ENCODE results near the gene CTNNA2.

Gene CTNNA2

GRCh38 chr2:79619442-79619841, 106.6 kb downstream of the CTNNA2 start:
- no peak for DNase-seq

- no peak for DNase-seq
These were observed 107.1 kb downstream of the CTNNA2 start for GRCh38 chr2:79619976-79620375.

DNA sequence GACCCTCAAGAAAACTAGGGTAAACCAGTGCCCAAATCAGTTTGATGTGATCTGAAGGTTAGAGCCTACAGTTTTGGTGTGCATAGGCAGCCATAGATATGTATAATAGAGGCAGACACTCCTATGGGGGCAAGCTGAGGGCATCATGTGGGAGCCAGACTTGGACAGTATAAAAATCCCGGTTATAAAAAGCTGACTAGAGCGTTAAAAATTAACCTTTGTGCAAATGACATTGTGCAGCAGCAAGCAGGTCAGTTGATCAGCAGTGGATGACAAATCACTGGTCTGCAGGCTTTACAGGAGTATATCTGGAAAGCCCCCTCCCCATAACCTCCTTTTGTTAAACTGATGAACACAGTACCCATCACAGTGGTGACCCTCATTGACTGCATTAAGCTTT, 107.8 kb downstream of the CTNNA2 start:
- DNase-seq = no peak

- DNase-seq = no peak
These were observed 108.4 kb downstream of the CTNNA2 start for GRCh38 chr2:79621252-79621651.

DNA sequence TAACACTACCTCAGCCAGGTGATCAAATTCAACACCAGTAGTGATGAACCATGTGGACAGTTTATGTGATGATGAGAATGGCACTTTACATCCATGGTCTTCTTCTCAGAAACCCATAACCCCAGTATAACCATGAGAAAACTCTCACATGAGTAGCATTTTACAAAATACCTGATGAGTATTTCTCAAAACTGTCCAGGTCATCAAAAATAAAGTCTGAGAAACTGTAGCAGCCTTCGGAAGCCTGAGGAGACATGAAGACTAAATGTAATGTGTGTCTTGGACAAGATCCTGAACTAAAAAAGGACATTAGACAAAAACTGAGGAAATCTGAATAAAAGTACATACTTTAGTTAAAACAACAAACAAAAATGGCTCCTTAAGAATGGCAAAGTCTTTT, 108.9 kb downstream of the CTNNA2 start:
- no peak for DNase-seq

- no peak for DNase-seq
These were observed 109.7 kb downstream of the CTNNA2 start for GRCh38 chr2:79622508-79622907.

DNA sequence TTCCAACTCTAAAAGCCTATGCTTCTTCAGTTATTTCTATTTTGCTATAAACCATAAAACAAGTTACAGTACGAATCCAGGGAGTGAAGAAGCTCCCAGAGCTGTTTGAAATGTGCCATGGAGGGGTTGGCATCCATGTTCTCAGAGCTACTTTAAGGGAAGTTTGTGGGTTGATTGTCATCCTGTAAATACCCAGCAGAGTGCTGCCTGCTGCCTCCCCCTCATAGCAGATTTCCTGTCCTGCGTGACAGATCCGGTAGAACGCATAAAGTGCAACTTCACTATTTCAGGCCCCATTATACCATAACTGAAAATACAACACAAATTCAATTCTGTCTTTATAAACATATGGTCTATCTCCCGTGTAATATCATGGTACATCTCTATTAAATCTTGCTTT, 114.4 kb downstream of the CTNNA2 start:
- no peak for DNase-seq

- DNase-seq = no peak
These were observed 117.2 kb downstream of the CTNNA2 start for GRCh38 chr2:79630060-79630459.

- no peak for DNase-seq
These were observed 118.2 kb downstream of the CTNNA2 start for GRCh38 chr2:79630972-79631557.

DNA sequence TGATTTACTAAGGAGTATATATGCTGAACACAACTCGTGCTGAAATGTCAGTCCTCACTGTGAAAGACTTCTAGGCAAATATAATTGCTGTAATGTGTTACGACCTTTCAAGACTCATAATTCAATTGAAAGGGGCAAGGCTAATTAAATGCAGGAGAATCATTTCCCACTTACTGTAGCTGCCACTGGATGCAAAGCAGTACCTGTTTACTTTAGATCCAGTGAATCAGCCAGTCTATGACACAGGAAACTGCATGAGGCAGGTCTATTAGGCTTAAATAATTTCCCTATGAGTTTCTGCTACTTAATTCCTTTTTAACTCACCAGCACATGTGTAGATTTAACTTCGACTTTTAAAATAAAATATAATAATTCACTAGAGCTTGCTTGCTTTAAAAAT, 125.6 kb downstream of the CTNNA2 start:
- DNase-seq = no peak

- no peak for DNase-seq
These were observed 126.1 kb downstream of the CTNNA2 start for GRCh38 chr2:79638954-79639353.

DNA sequence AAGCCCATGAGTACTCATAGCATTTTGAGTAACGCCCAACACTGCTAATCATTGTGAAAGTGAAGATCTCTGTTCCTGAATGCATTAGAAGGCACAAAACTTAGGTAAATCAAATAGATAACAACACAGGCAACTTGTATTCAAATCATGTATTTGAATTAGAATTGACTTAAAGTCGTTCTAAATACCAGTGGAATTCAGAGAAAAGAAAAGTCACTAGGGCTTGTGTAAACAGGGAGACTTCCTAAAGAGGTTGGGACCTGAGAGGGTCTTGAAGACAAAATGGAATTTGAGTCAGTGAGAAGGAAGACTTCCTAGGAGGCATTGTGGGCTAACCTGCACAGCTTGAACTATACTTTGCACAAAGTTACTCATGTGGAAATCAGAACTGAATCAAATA, 127.2 kb downstream of the CTNNA2 start:
- no peak for DNase-seq

DNA sequence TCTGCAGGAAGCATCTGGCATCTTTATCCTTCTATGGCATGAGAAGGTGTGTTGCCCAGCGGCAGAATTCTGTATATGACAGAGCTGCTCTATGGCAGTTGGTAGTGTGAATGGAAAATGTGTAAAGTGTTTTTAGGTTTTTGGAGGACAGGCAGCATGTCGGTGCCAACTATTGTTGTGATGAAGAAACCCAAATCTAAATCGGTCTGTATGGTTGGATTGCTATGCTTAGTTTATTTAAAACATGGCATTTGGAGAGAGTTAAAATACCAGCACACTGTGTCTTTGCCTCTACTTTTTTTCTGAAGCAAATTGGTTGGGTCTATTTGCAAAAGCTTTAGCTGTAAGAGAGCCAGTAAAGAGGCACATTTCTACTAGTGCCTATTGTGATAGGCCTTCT, 136.7 kb downstream of the CTNNA2 start:
- no peak for DNase-seq

DNA sequence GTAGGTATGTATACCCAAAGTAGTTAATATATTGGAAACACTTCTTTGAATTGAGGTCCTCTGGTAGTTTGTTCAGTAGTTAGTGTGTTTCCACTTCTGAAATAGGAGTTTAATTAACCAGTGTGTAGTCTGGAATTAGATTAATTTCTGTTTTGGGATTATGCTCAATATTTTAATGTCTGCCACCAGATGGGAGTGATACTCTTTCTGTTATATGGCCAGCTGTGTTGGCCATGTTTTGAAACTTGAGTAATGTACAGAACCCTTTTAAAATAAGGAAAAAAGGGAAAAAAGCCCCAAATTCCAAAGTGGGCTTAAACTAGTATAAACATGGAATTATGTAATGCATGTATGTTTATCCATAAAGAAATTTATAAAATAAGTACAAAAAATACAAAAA, 147.7 kb downstream of the CTNNA2 start:
- no peak for DNase-seq

DNA sequence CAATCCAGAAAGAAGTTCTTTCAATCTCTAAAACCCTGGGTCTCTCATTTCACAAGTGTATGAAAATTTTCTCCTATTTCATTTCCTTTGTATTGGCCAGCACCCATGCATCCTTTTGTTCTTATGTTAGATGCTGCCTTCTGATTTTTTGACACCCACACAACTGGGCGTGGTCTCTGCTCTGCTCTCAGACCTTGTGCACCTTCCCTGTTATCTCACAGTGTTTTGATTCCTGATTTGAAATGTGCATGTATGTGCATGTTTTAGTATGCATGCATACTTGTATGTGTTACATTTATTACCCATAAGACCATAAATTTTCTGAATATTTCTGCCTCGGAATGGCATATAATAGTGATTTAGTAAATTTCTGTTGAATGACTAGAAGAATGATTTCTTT, 152.2 kb downstream of the CTNNA2 start:
- no peak for DNase-seq

- DNase-seq = no peak
These were observed 153.6 kb downstream of the CTNNA2 start for GRCh38 chr2:79666430-79666829.

DNA sequence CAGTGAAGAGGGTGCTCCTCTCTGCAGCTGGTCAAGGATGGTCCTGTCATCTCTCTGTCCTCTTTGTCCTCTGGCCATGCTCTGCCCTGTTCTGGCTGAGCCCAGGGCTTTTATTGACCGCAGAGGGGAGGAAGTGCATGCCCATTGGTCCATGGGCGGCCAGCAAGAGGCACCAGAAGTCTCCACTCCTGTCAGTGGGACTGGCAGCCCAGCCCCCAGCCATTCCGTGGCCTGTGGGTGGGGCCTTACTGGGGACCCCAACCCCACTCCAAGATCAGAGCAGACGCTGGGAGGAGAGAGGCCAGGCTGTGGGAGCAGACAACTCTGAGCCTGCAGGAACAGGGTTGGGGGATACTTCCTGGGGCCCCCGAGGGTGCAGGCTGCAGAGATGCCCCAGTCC, 156.9 kb downstream of the CTNNA2 start:
- no peak for DNase-seq

DNA sequence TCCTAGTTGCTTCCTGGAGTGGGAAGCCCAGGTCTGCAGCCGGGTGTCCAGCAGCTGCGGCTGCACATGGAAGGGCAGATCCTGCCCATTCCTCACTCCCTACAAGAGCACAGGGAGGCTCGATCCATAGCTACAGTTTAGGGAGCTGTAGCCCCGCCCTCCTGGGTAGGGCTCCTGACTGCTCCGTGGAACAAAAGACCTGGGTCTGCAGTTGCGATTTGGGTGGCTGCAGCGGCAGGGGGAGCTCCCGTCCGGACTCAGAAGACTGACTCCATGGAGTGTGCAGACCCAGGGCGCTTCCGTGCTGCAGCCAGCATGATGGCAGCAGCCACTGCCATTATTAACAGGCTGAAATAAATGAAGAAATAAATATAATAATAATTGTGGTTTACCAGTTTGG, 157.3 kb downstream of the CTNNA2 start:
- no peak for DNase-seq

- no peak for DNase-seq
These were observed 174.0 kb downstream of the CTNNA2 start for GRCh38 chr2:79686884-79687283.

DNA sequence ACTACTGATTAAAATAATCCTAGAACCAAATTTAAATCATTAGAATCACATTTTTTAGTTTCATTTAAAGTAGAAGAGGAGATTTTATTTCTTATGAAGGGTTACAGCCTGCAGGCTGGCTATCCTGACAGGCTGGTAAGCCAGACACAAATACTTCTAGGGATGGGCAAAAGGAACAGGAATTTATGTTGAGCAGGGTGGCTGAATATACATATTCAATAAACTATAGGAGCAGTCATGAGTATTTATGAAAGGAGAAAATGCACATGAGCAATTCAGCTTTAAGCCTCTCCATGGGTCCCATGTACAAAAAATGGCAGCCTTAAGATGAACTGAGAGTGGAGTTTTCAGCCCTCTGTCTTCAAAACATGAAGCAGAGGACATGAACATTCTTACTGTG, 182.4 kb downstream of the CTNNA2 start:
- DNase-seq = no peak

DNA sequence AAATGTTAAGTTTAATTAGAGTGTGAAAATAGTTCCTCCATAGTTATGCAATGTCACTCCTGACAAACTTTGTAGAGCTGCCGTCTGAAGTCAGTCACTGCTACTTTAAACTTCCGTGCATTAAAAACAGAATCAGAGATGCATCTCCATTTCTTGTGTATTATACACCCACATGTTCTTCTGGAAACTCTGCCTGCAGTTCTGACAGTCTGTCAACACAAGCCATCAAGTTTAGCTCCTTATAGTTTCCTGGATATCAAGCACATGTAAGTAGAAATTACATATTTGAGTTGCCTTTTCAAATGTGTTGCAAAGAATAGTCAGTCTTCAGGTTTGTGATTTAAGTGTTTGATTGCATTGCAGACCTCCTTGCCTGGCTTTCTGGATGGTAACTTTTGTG, 184.3 kb downstream of the CTNNA2 start:
- no peak for DNase-seq

- DNase-seq = no peak
These were observed 187.8 kb downstream of the CTNNA2 start for GRCh38 chr2:79700651-79701050.

GRCh38 chr2:79702905-79703304, 190.1 kb downstream of the CTNNA2 start:
- no peak for DNase-seq

DNA sequence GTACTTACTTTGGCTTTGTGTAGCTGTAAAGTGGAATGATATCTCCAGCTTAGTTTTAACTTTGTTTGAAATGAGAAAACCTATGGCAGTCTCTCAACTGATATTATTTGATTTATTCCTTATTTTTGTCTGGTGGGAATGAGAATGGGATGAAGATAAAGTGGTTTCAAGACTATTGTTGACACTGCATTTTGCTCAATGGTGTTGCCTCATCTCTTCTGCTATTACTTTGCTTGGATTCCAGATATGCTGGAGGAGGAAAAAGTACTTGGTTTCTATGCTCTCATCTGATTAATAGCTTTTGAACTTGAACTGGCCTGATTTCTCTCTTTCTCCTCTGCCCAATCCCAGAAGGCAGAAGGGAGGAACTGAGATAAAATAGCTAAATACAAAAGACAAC, 198.2 kb downstream of the CTNNA2 start:
- no peak for DNase-seq

DNA sequence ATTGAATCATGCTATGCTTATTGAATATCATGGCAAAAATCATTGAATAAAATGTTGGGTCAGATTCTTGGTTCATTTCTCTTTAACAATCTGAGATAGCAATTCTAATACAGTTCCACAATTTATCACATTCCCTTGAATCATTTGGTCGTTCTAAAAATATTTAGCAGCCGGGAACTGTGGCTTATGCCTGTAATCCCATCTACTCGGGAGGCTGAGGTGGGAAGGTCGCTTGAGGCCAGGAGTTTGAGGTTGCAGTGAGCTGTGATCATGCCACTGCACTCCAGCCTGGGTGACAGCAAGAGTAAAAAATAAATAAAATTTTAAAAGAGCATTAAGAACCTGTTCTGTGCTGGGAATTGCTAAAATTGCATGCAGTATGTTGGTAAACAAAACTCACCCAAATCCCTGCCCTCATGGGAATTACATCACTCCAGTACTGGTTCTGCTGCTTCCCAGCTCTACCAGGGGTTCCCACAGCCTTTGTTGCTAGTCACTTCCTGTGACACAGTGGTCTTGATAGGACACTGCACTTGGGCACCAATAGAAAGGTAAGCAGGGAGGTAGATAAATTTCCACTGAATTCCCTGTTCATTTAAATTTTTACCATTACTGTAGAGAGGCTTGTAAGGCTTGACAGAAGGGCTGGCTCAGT, 200.4 kb downstream of the CTNNA2 start:
- DNase-seq = no peak
